H1 (cell line): ENCODE data around the gene NMNAT3.

Experiments
- ATF2 ChIP-seq: IDR thresholded peaks from 2 replicates; pipeline ENCODE4 v1.6.1; 2012; ENCODE audit warnings: low read length, inconsistent platforms
- BRCA1 ChIP-seq: IDR thresholded peaks from 2 replicates; pipeline ENCODE4 v1.6.1; 2012; ENCODE audit warnings: low read depth, low read length, improper control_type of control experiment
- CTCF ChIP-seq, 3 experiments: IDR thresholded peaks; 1 replicate in 2 of 3; 2 replicates in 1 of 3; pipeline versions ENCODE4 v1.5.1 to v1.6.1; 2011; ENCODE audit warnings: low read length in 3 of 3, mild to moderate bottlenecking in 3 of 3, inconsistent platforms in 2 of 3, low read depth in 1 of 3, moderate library complexity in 1 of 3; ENCODE audit not compliant: insufficient read depth in 1 of 3; ENCODE audit errors: control extremely low read depth in 1 of 3
- EZH2 ChIP-seq: fragments of 200-600 bp; sonication (generic); IDR thresholded peaks from 2 replicates; pipeline ENCODE4 v1.7.1; 2012; ENCODE audit warnings: low read depth, mild to moderate bottlenecking, moderate library complexity, low read length, inconsistent platforms; ENCODE audit not compliant: severe bottlenecking
- JUN ChIP-seq: IDR thresholded peaks from 2 replicates; pipeline ENCODE4 v1.6.1; 2011; ENCODE audit warnings: low read depth, mild to moderate bottlenecking, improper control_type of control experiment, low read length
- NRF1 ChIP-seq: IDR thresholded peaks from 2 replicates; pipeline ENCODE4 v1.6.1; 2011; ENCODE audit warnings: mild to moderate bottlenecking, low read depth, low read length, improper control_type of control experiment
- POLR2A ChIP-seq, 2 experiments: IDR thresholded peaks; 1 replicate in 1 of 2; 2 replicates in 1 of 2; pipeline ENCODE4 v1.6.1; 2011; ENCODE audit warnings: low read depth in 2 of 2, low read length in 2 of 2, mild to moderate bottlenecking in 2 of 2; ENCODE audit errors: control extremely low read depth in 1 of 2
- RAD21 ChIP-seq, 2 experiments: IDR thresholded peaks in 1 of 2; conservative IDR thresholded peaks in 1 of 2; 2 replicates each; pipeline ENCODE4 v1.6.1; 2011; ENCODE audit warnings: low read depth in 2 of 2, low read length in 2 of 2, improper control_type of control experiment in 1 of 2, inconsistent platforms in 1 of 2, mild to moderate bottlenecking in 1 of 2, moderate library complexity in 1 of 2
- SRF ChIP-seq: IDR thresholded peaks from 2 replicates; pipeline ENCODE4 v1.6.1; 2011; ENCODE audit warnings: mild to moderate bottlenecking, low read depth, low read length, moderate library complexity
- ZNF274 ChIP-seq: IDR thresholded peaks from 2 replicates; pipeline ENCODE4 v1.7.0; 2012; ENCODE audit warnings: low read length, borderline replicate concordance; ENCODE audit errors: extremely low read depth

- no peak for TF ChIP-seq EZH2
- TF ChIP-seq CTCF (IDR thresholded peaks at IDR 0.05; ENCODE audit: control extremely low read depth in 1 of 3, insufficient read depth in 1 of 3, low read depth in 1 of 3, low read length in 3 of 3) = no peak
- no peak for TF ChIP-seq SRF
- no peak for TF ChIP-seq BRCA1
- TF ChIP-seq ZNF274 = no peak
- TF ChIP-seq ATF2 = no peak
- TF ChIP-seq JUN = no peak
- no peak for TF ChIP-seq NRF1
- TF ChIP-seq POLR2A (IDR thresholded peaks at IDR 0.05; ENCODE audit: control extremely low read depth in 1 of 2, low read depth in 2 of 2, low read length in 2 of 2) = no peak
- TF ChIP-seq RAD21 (IDR thresholded peaks at IDR 0.05 in 1 of 2, conservative IDR thresholded peaks at IDR 0.05 in 1 of 2; ENCODE audit: low read depth in 2 of 2, low read length in 2 of 2) = no peak
These were observed 99.9 kb downstream of the NMNAT3 start for GRCh38 chr3:139577909-139578308.
